ENCODE results near the gene THAP5. TPM values are rescaled to one million over a fixed set of nuclear protein-coding genes. Genes with fewer than 3 reads are reported as not detected.

Gene THAP5
- total RNA-seq, 1 experiment from 2014 or later = 52.1 TPM

- Histone ChIP-seq H3K27ac (no peak overlapping the region), H3K36me3 (no peaks in the 10 kb centered on the region), H3K4me1 (no peaks in the 10 kb centered on the region), H3K27me3 (peaks cover 3% of the 10 kb centered on the region; the same call in 1 of the 2 replicates), H3K4me3 (no peak overlapping the region), H3K9me3 (replicated peaks) (no peaks in the 10 kb centered on the region)
- DNase-seq = no peak
Measured at GRCh38 chr7:108598153-108598552, 28.6 kb upstream of the THAP5 start.

- DNase-seq = no peak
- H3K4me1 ChIP-seq = no peaks in the 10 kb centered on the region
- no peaks in the 10 kb centered on the region for H3K9me3 ChIP-seq (replicated peaks)
- no peaks in the 10 kb centered on the region for H3K36me3 ChIP-seq
- no peak overlapping the region for H3K27ac ChIP-seq
- no peak overlapping the region for H3K4me3 ChIP-seq
- peaks cover 3% of the 10 kb centered on the region; the same call in 1 of the 2 replicates for H3K27me3 ChIP-seq
Measured at GRCh38 chr7:108596560-108596959, 27.1 kb upstream of the THAP5 start.

DNA sequence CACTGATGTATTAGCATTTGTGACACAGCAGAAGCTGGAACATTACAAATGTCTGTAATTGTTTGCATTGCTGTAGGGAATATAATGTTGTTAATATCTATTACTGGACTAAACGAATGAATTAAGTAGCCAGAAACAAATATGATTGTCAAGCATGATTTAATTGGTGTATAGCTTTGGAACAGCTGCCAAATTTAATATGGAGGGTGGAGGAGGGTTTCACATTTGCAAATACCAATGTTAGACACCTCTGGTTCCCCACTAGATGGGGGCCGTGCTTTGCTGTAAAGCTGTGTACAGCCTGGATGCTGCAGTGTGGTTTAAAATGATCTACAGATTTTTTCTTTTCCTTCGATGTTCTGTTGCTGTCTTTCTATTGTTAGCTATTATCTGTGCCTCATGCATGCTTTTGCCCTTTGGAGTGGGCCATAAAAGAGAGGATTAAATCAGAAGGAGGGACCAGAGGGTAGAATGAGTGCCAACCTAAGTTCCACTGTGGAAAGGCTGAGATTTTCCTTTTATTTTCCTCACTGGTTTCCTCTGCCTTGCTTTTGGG is 23.2 kb upstream of the THAP5 start:
- no peaks in the 10 kb centered on the region for H3K36me3 ChIP-seq
- peak; percentile 72 to 75 for DNase-seq
- no peak overlapping the region for H3K4me3 ChIP-seq
- no peak overlapping the region for H3K27ac ChIP-seq
- H3K27me3 ChIP-seq = no peaks in the 10 kb centered on the region
- no peaks in the 10 kb centered on the region for H3K9me3 ChIP-seq (replicated peaks)
- H3K4me1 ChIP-seq = 0 out of 2 replicates have a peak, but pooled peaks cover 3% of the 10 kb centered on the region

GRCh38 chr7:108590606-108591005 is 21.1 kb upstream of the THAP5 start:
- no peak for DNase-seq
- Histone ChIP-seq H3K9me3 (replicated peaks) (no peaks in the 10 kb centered on the region), H3K4me1 (peaks cover 3% of the 10 kb centered on the region; the same call in 1 of the 2 replicates), H3K4me3 (no peak overlapping the region), H3K27ac (no peak overlapping the region), H3K36me3 (no peaks in the 10 kb centered on the region), H3K27me3 (no peaks in the 10 kb centered on the region)

- H3K36me3 ChIP-seq = no peaks in the 10 kb centered on the region
- no peak overlapping the region for H3K27ac ChIP-seq
- peak; percentile 24 to 47 for DNase-seq
- H3K4me1 ChIP-seq = peaks cover 3% of the 10 kb centered on the region; the same call in 1 of the 2 replicates
- no peaks in the 10 kb centered on the region for H3K9me3 ChIP-seq (replicated peaks)
- no peak overlapping the region for H3K4me3 ChIP-seq
- H3K27me3 ChIP-seq = no peaks in the 10 kb centered on the region
Measured at GRCh38 chr7:108589874-108590273, 20.4 kb upstream of the THAP5 start.

GRCh38 chr7:108589199-108589598 is 19.7 kb upstream of the THAP5 start:
- Histone ChIP-seq H3K4me1 (peaks cover 8% of the 10 kb centered on the region), H3K4me3 (no peak overlapping the region), H3K36me3 (no peaks in the 10 kb centered on the region), H3K27me3 (no peaks in the 10 kb centered on the region), H3K9me3 (replicated peaks) (no peaks in the 10 kb centered on the region), H3K27ac (no peak overlapping the region)
- no peak for DNase-seq

GRCh38 chr7:108586274-108586710 is 16.8 kb upstream of the THAP5 start:
- DNase-seq = no peak
- Histone ChIP-seq H3K4me1 (peaks cover 23% of the 10 kb centered on the region), H3K27me3 (no peaks in the 10 kb centered on the region), H3K4me3 (no peak overlapping the region), H3K9me3 (replicated peaks) (no peaks in the 10 kb centered on the region), H3K36me3 (no peaks in the 10 kb centered on the region), H3K27ac (no peak overlapping the region)

DNA sequence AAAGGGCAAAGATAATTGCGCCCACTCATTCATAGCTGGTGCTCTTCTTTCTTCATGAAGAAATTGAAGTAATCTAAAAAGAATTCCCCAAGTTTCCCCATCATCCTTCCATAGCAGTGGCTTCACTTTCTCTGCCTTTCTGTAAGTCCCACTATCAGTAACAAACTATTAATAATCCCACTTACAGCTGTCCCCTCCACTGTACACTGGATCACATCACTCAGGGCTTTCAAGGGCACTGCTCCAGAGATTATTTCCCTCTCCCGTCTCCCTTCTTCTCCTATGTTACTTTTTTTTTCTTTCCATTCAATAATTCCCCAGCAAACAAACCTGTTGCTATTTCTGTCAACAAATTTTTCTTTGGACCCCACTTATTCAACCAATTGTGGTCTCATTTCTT is 16.3 kb upstream of the THAP5 start:
- no peaks in the 10 kb centered on the region for H3K9me3 ChIP-seq (replicated peaks)
- no peaks in the 10 kb centered on the region for H3K36me3 ChIP-seq
- DNase-seq = no peak
- H3K27ac ChIP-seq = no peak overlapping the region
- H3K4me1 ChIP-seq = peaks cover 25% of the 10 kb centered on the region
- no peaks in the 10 kb centered on the region for H3K27me3 ChIP-seq
- H3K4me3 ChIP-seq = no peak overlapping the region

DNA sequence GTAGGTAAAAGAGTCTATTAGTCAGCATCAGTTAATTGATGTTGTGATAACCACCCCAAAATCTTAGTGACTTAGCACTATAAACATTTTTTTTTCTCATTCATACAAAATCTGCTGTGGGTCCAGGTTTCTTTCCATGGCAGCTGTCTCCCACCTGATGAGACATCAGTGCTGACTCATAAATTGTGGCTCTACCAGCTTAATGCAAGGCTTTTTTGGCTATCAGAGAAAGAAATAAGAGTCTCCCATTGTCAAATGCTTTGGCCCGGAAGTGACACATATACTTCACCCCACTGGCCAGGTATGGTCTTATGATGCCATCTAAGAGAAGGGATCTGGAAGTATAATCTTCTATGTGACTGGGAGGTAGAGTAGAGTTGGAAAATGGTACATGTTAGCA is 14.7 kb upstream of the THAP5 start:
- Histone ChIP-seq H3K4me1 (peaks cover 22% of the 10 kb centered on the region), H3K27ac (no peak overlapping the region), H3K9me3 (replicated peaks) (no peaks in the 10 kb centered on the region; the same call in 1 of the 2 replicates), H3K4me3 (no peak overlapping the region), H3K27me3 (no peaks in the 10 kb centered on the region), H3K36me3 (no peaks in the 10 kb centered on the region)
- peak in 1 of 2 experiments; percentile 14 for DNase-seq

DNA sequence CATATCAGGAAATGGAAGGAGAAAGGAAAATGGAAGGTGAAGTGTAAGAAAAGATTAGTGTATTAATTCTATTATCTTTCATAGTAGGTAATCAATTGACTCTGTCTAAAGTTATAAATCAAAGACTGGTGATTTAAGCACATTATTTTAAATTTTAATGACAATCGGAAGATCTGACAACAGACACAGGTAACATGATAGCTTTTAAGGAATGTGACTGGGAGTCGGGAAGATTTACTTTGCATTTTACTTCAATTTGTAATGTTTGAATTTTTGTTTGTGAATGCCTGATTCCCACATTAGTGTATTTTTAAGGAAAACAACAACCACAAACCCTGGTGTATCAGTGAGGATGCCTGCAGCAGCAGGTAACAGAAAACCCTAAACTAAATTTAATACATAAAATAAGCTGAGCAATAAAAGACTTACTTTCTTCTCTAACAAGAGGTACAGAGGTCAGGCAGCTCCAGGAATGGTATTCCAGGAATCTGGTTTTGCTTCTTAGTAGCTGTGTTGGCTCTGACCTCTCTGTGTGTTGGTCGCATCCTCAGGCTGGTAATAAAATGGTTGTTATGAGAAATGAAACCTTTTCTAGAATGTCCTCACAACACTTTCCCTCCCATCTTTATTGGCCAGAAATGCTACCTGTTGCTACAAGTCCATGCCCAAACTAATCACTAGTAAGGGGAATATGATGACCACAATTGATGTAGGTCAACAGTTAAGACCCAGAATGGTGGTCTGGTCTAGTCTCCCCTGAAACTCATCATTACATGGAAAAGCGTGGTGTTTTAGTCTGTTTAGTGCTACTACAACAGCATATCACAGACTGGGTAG is 12.4 kb upstream of the THAP5 start:
- Histone ChIP-seq H3K4me3 (peak overlapping the region; percentile 15; the same call in 1 of the 2 replicates), H3K36me3 (no peaks in the 10 kb centered on the region; the same call in 1 of the 2 replicates), H3K27ac (peak overlapping the region; percentile 62), H3K4me1 (peaks cover 22% of the 10 kb centered on the region), H3K27me3 (no peaks in the 10 kb centered on the region), H3K9me3 (replicated peaks) (no peaks in the 10 kb centered on the region; the same call in 1 of the 2 replicates)
- DNase-seq = peak; percentile 32 to 34

GRCh38 chr7:108580298-108580697 is 10.8 kb upstream of the THAP5 start:
- Histone ChIP-seq H3K9me3 (replicated peaks) (no peaks in the 10 kb centered on the region; the same call in 1 of the 2 replicates), H3K27ac (no peak overlapping the region)

DNA sequence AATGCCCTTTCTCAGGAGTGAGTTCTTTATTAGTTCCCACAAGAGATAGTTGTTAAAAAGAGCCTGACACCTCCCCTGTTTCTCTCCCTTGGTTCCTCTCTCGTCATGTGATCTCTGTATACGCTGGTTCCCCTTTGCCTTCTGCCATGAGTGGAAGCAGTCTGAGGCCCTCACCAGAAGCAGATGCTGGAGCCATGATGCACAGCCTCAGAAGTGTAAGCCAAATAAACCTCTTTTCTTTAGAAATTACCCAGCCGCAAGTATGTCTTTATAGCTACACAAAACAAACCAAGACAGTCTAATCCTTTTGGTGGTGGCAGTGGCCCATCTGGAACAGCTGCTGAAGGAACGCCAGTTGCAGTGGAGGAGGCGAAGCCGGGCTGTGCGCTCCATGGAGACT is 9.4 kb upstream of the THAP5 start:
- Histone ChIP-seq H3K36me3 (peaks cover 7% of the 10 kb centered on the region), H3K4me3 (no peak overlapping the region), H3K4me1 (peaks cover 14% of the 10 kb centered on the region), H3K9me3 (replicated peaks) (no peaks in the 10 kb centered on the region; the same call in 1 of the 2 replicates), H3K27me3 (no peaks in the 10 kb centered on the region), H3K27ac (no peak overlapping the region)
- DNase-seq = no peak

More at GRCh38 chr7:108580298-108580697, 10.8 kb upstream of the THAP5 start:
- no peaks in the 10 kb centered on the region for H3K27me3 ChIP-seq
- peaks cover 22% of the 10 kb centered on the region for H3K4me1 ChIP-seq
- DNase-seq = no peak
- no peak overlapping the region for H3K4me3 ChIP-seq
- no peaks in the 10 kb centered on the region; the same call in 1 of the 2 replicates for H3K36me3 ChIP-seq

DNA sequence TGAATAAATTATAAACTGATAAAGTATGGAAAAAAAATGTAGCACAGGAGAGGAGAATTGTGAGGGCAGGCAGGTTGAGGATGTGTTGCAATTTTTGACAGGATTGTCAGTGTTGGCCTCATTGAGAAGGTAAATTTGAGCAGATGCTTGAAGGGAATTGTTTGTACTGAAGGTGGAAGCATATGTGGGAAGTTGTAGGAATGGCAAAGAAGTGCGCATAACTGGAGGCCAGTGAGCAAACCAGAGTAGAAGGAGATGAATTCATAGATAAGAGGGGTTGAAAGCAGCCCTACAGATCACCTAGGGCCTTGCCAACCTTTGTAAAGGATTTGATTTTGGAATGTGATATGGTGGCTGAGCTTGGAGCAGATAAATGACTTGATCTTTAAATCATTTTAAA is 6.6 kb upstream of the THAP5 start:
- Histone ChIP-seq H3K4me3 (no peak overlapping the region), H3K27ac (no peak overlapping the region), H3K36me3 (peaks cover 25% of the 10 kb centered on the region), H3K27me3 (no peaks in the 10 kb centered on the region), H3K9me3 (replicated peaks) (no peaks in the 10 kb centered on the region; the same call in 1 of the 2 replicates), H3K4me1 (peaks cover under 1% of the 10 kb centered on the region; the same call in 1 of the 2 replicates)
- DNase-seq = no peak

DNA sequence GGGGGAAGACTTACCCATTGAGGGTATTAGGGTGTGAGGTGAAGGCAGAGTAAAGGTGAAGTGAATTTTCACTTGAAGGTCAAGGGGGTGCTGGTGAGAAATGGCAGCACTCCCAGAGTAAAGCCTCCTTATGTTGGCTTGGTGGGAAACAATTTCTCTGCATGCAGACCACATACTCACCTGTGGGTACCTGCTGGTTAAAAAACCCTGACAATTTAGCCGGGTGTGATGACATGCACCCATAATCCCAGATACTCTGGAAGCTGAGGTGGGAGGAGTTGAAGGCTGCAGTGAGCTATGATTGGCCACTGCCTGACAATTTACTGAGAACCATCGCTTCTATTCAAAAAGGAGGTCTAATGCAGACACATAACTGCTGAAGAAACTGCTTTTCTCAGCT is 5.7 kb upstream of the THAP5 start:
- no peak overlapping the region for H3K27ac ChIP-seq
- no peaks in the 10 kb centered on the region; the same call in 1 of the 2 replicates for H3K9me3 ChIP-seq (replicated peaks)
- H3K4me1 ChIP-seq = no peaks in the 10 kb centered on the region
- H3K36me3 ChIP-seq = peaks cover 25% of the 10 kb centered on the region
- DNase-seq = no peak
- no peak overlapping the region for H3K4me3 ChIP-seq
- H3K27me3 ChIP-seq = no peaks in the 10 kb centered on the region

DNA sequence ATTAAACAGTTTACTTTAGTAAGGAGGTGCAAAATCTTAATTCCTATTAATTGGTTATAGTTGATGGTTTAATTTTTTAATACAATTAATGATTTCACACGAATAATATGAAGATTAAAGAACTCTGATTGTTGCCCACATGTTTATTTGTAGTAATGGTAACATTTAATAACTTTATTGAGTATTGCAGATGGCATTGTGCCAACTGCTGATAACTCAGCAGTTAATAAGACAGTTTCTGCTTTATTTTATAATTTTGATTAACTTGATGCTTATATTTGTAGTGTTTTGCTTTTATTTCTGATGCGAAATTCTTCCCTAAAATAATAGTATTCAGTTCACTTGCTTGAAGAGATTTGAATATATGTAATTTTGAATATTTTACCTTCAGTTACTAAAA is 3.0 kb upstream of the THAP5 start:
- peaks cover 28% of the 10 kb centered on the region for H3K36me3 ChIP-seq
- no peaks in the 10 kb centered on the region for H3K9me3 ChIP-seq (replicated peaks)
- no peaks in the 10 kb centered on the region for H3K27me3 ChIP-seq
- no peak overlapping the region for H3K4me3 ChIP-seq
- no peak overlapping the region for H3K27ac ChIP-seq
- DNase-seq = no peak
- peaks cover 4% of the 10 kb centered on the region; the same call in 1 of the 2 replicates for H3K4me1 ChIP-seq
